Naive thymus-derived CD4-positive, alpha-beta T cell (primary cell): ENCODE results near the gene PARP3. TPM values are rescaled to one million over a fixed set of nuclear protein-coding genes. Genes with fewer than 3 reads are reported as not detected.

Source experiments
- ATAC-seq: fragments of 150-1000 bp; cut with Tn5 transposase; 2 replicates; pipeline ENCODE4 v1.10.0; 2021; ENCODE audit warnings: mild to moderate bottlenecking, moderate library complexity
- CTCF ChIA-PET: fragments of 350-600 bp; sonication (Branson Sonifier 250); formaldehyde crosslinking; loops from one replicate; lab custom pipeline; 2021; ENCODE audit warnings: antibody characterized with exemption; lab: Charles Lee
- POLR2A ChIA-PET: fragments of 350-600 bp; sonication (Branson Sonifier 250); formaldehyde crosslinking; loops from one replicate; lab custom pipeline; 2021; ENCODE audit warnings: antibody characterized with exemption, inconsistent platforms; lab: Charles Lee
- DNase-seq, 9 donors: peaks; one replicate each; pipeline versions ENCODE4 v3.0.0 to v3.0.0-alpha.2; 2020 to 2022; ENCODE audit warnings: mixed read lengths in 1 of 9
- H3K27ac ChIP-seq: one replicate; pipeline ENCODE4 v1.7.0; 2013; ENCODE audit warnings: mild to moderate bottlenecking, low read depth, low read length, moderate library complexity
- H3K27me3 ChIP-seq, 2 donors: one replicate each; pipeline ENCODE4 v1.7.0; 2013; ENCODE audit warnings: low read length in 2 of 2, mild to moderate bottlenecking in 2 of 2, moderate library complexity in 2 of 2; ENCODE audit not compliant: control insufficient read depth in 2 of 2, insufficient read depth in 2 of 2
- H3K36me3 ChIP-seq, 3 experiments: 1 replicate in 2 of 3; 2 replicates in 1 of 3; pipeline ENCODE4 v1.7.0; 2013; ENCODE audit warnings: low read length in 3 of 3, mild to moderate bottlenecking in 3 of 3, moderate library complexity in 1 of 3; ENCODE audit not compliant: insufficient read depth in 3 of 3, control insufficient read depth in 2 of 3
- H3K4me1 ChIP-seq, 2 donors: one replicate each; pipeline ENCODE4 v1.7.0; 2013; ENCODE audit warnings: low read length in 2 of 2, mild to moderate bottlenecking in 2 of 2, moderate library complexity in 1 of 2; ENCODE audit not compliant: control insufficient read depth in 2 of 2, insufficient read depth in 2 of 2
- H3K4me3 ChIP-seq: 2 replicates; pipeline ENCODE4 v1.7.0; 2013; ENCODE audit warnings: mild to moderate bottlenecking, low read length
- H3K9me3 ChIP-seq, 3 experiments: 1 replicate in 2 of 3; 2 replicates in 1 of 3; pipeline ENCODE4 v1.7.0; 2013; ENCODE audit warnings: low read length in 3 of 3; ENCODE audit not compliant: control insufficient read depth in 2 of 3
- H3K27ac Mint-ChIP-seq, 9 donors: one replicate each; pipeline ENCODE4 v1.8.0; 2020 to 2022; ENCODE audit warnings: mixed read lengths in 9 of 9, mild to moderate bottlenecking in 8 of 9, moderate library complexity in 5 of 9, inconsistent platforms in 2 of 9
- H3K27me3 Mint-ChIP-seq, 5 donors: one replicate each; pipeline ENCODE4 v1.8.0; 2021 to 2022; ENCODE audit warnings: mixed read lengths in 5 of 5, mild to moderate bottlenecking in 1 of 5
- H3K36me3 Mint-ChIP-seq, 5 donors: one replicate each; pipeline ENCODE4 v1.8.0; 2020 to 2022; ENCODE audit warnings: mixed read lengths in 5 of 5, mild to moderate bottlenecking in 3 of 5, inconsistent platforms in 1 of 5
- H3K4me1 Mint-ChIP-seq, 7 donors: one replicate each; pipeline ENCODE4 v1.8.0; 2020 to 2022; ENCODE audit warnings: mixed read lengths in 7 of 7, mild to moderate bottlenecking in 3 of 7, inconsistent platforms in 1 of 7
- H3K4me3 Mint-ChIP-seq, 10 donors: one replicate each; pipeline ENCODE4 v1.8.0; 2020 to 2022; ENCODE audit warnings: mild to moderate bottlenecking in 10 of 10, mixed read lengths in 10 of 10, moderate library complexity in 6 of 10, inconsistent platforms in 2 of 10
- H3K9me3 Mint-ChIP-seq, 11 donors: one replicate each; pipeline ENCODE4 v1.8.0; 2020 to 2022; ENCODE audit warnings: mixed read lengths in 11 of 11, mild to moderate bottlenecking in 4 of 11, inconsistent platforms in 1 of 11, moderate library complexity in 1 of 11
- intact Hi-C, 2 donors: fragments of 100-400 bp; cut with micrococcal nuclease; formaldehyde crosslinking; loops; one replicate each; pipeline ENCODE4 v1.15.1; 2023
- polyA plus RNA-seq, 2 donors: library from polyadenylated mRNA; unstranded; fragments of 300-500 nt; fragmentation: Illumina TruSeq; gene quantifications; one replicate each; pipeline ENCODE4 v1.2.3, GENCODE V29; 2021
- total RNA-seq, 6 experiments: library from RNA in 5 of 6; stranded (reverse) in 5 of 6; gene quantifications; 1 replicate in 5 of 6; 2 replicates in 1 of 6; pipeline ENCODE4 v1.2.3 and lab custom pipeline; 2021 to 2026

PARP3 gene
- total and polyA plus RNA-seq, 7 experiments from 2014 or later = 3.2 to 21.5 (median 8.1) TPM

DNA sequence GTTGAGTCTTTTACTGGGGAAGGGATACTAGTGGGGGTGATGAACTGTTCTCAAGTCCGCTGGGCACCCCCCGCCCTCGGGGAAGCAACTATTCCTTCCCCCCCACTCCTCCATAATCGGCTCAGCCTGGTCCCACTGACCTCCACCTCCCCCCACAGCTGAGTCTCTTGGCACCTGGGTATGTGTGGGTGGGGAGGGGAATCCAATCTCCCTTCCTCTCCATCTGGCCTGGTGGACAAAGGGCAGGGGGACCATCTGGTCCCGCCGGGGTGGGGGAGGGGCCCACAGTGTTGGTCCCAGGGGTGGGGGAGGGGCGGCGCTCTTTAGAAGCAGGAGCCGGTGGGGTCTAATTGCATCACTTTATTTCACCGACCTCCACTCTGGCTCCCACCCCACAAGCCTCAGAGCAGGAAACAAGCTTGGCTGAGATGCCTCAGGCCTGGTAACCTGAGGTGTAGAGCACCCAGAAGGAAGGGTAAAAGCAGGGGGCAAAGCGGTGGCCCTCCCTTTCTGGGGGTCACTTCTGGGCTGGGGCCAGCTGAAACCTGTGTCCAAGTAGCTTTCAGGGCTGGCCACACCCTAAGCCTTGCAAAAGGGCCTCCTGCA lies 26.1 kb downstream of the PARP3 start:
- Histone ChIP-seq H3K4me1 (peaks cover 7 to 9% of the 10 kb centered on the region in 2 donors), H3K27me3 (no peaks in the 10 kb centered on the region), H3K4me3 (peak overlapping the region; percentile 11), H3K36me3 (no peaks in the 10 kb centered on the region), H3K9me3 (no peaks in the 10 kb centered on the region), H3K27ac (peak overlapping the region; percentile 69)
- intact Hi-C loops = no loop called here
- Mint-ChIP-seq H3K27ac (peak overlapping the region in 7 of 9 donors; percentile 4 to 77 (median 65)), H3K4me1 (peaks cover 23 to 49% (median 27%) of the 10 kb centered on the region in 7 donors), H3K4me3 (peak overlapping the region; percentile 64 to 95 (median 82)), H3K9me3 (no peaks in the 10 kb centered on the region), H3K27me3 (peaks cover 0 to 10% (median 0%) of the 10 kb centered on the region in 5 donors), H3K36me3 (peaks cover 0 to 3% (median 0%) of the 10 kb centered on the region in 5 donors)
- DNase-seq (no peak), ATAC-seq (no peak)
- POLR2A ChIA-PET = interaction anchor here (0.6 to 3.6 kb wide), 5 partner anchors 8 to 223 kb away, joined by 3 to 16 read pairs (median 3); partner anchors contain the start of gene ACY1
- CTCF ChIA-PET = no interaction called here

DNA sequence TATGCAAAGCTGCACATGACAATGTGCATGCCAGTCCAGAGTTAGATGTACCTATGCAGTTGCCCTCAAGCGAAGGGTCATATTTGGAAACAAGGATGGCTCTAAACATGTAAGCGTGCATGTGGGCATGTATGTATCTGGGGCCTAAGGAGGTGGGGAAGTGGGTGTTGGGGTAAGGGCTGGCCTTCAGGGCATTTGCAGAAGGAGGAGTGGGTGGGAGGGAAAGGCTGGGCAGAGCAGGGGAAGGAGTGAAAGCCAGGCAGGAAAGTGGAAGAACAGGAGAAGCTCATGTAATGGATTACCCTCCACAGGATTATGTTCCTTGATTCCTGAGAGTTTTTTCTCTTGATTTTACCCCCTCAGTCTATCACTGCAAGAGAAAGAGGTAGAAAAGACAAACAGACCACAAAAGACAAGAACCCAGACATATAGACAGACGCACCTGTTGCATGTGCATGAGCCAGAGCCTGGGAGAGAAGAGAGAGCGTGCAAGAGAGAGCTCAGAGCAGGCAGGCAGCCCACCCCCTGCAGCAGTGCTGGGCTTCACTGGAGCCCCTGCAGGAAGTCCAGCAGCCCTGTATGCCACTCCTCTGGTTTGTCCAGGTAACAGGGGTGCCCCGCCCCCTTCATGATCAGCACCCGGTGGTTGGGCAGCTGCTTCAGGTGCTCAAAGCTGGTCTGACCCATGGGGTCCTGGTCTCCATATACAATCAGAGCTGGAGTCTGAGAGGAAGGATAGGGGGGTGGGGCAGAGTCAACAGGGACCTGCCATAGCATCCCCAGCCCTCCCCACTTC lies 26.9 kb downstream of the PARP3 start:
- Histone ChIP-seq H3K36me3 (no peaks in the 10 kb centered on the region), H3K9me3 (no peaks in the 10 kb centered on the region), H3K27ac (no peak overlapping the region), H3K27me3 (no peaks in the 10 kb centered on the region), H3K4me1 (peaks cover 8 to 9% of the 10 kb centered on the region in 2 donors), H3K4me3 (no peak overlapping the region)
- peaks cover 27 to 57% (median 34%) of the 10 kb centered on the region in 7 donors for H3K4me1 Mint-ChIP-seq
- H3K4me3 Mint-ChIP-seq = peak overlapping the region; percentile 12 to 95 (median 66)
- peak overlapping the region in 8 of 9 donors; percentile 4 to 77 (median 50) for H3K27ac Mint-ChIP-seq
- POLR2A ChIA-PET = interaction anchor here (0.5 to 3.6 kb wide), 6 partner anchors 13 to 700 kb away, joined by 3 to 16 read pairs (median 3); partner anchors contain the start of genes ACY1 and DUSP7
- H3K9me3 Mint-ChIP-seq = no peaks in the 10 kb centered on the region
- peaks cover 0 to 5% (median 0%) of the 10 kb centered on the region in 5 donors for H3K36me3 Mint-ChIP-seq
- CTCF ChIA-PET = interaction anchor here (1.6 kb wide), 1 partner anchor 14 kb away, joined by 5 read pairs; the partner anchor contains the start of gene ACY1
- H3K27me3 Mint-ChIP-seq = peaks cover 0 to 10% (median 0%) of the 10 kb centered on the region in 5 donors
- DNase-seq (no peak), ATAC-seq (no peak)
- intact Hi-C loops = no loop called here

DNA sequence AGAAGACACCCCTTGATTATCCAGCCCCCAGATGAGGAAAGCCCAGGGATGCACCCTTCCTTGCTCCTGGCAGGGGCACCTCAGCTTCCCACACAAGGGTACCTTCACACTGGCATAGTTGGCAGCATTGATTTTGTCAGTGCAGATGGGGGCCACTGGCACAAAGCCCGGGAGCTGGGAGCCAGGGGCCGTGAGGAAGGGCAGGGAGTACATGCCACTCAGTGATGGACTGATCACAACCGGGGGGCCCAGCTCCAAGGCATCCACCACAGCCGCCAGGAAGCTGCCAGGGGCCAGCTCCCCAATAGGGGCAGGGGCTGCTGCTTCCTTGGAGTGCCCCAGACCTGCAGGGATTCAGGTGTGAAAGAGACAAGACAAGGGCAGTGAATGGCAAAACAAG lies 27.7 kb downstream of the PARP3 start:
- Histone ChIP-seq H3K9me3 (no peaks in the 10 kb centered on the region), H3K27ac (no peak overlapping the region), H3K36me3 (no peaks in the 10 kb centered on the region), H3K27me3 (no peaks in the 10 kb centered on the region), H3K4me3 (no peak overlapping the region), H3K4me1 (peaks cover 15% of the 10 kb centered on the region in 2 donors)
- Mint-ChIP-seq H3K27me3 (peaks cover 0 to 10% (median 0%) of the 10 kb centered on the region in 5 donors), H3K4me1 (peaks cover 30 to 60% (median 37%) of the 10 kb centered on the region in 7 donors), H3K27ac (peak overlapping the region in 3 of 9 donors; percentile 50 to 60 (median 59)), H3K9me3 (no peaks in the 10 kb centered on the region), H3K4me3 (peak overlapping the region in 1 of 10 donors; percentile 16), H3K36me3 (peaks cover 0 to 5% (median 0%) of the 10 kb centered on the region in 5 donors)
- CTCF ChIA-PET = interaction anchor here (1.6 kb wide), 1 partner anchor 13 kb away, joined by 5 read pairs; the partner anchor contains the start of gene ACY1
- POLR2A ChIA-PET = interaction anchor here (0.6 to 1.3 kb wide), 4 partner anchors 13 to 87 kb away, joined by 3 read pairs; partner anchors contain the start of gene DUSP7
- DNase-seq = no peak
- intact Hi-C loops = no loop called here
- no peak for ATAC-seq

DNA sequence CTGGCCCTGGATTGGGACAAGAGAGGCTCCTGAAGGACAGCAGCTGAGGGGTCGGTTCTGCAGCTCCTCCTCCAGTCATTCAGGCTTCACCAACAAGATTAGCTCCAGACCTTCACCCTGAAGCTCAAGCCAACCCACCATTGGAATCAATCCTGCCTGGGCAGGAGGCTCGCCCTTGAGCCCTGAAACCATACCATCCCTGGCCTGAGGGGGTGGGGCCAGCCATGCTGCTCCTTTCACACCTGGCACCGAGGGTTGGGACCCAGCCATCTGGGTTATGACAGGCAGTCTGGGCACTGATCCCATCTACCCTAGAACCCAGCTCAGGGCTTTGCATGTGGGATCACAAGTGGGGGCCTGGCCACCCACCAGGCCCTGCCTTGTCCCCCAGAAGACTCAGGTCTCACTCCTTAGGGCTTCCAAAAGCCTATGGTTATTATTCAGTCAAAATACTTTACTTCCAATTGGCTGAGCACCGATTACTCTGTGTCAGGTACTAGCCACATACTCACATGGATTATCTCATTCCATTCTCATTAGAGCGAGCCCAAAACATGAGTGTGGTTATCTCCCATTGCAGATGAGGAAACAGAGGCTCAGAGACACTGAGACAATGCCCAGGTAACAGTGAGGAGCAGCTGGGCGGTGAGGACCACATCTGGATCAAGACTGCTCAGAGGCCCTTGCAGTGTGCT lies 28.6 kb downstream of the PARP3 start:
- H3K27ac ChIP-seq = no peak overlapping the region

DNA sequence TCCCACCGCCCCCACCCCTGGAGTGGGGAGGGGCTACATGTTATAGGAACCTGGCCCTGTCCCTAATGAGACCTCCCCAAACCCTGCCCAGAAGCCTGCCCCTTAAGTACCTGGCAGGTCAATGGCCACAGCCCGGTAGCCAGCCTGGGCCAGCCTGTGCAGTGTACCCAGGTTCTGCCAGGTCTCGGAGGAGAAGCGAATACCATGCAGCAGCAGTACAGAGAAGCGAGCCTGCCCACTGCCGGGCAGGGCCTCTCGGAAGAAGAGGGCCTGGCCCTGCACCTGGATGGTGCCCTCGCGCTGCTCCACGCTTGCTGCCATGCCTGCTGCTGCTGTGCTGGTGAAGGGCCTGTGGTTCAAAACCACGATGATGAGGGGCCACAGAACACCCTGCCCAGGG lies 29.2 kb downstream of the PARP3 start:
- no peak for ATAC-seq
- Mint-ChIP-seq H3K4me3 (peak overlapping the region in 5 of 10 donors; percentile 9 to 76 (median 47)), H3K27me3 (peaks cover 0 to 2% (median 0%) of the 10 kb centered on the region in 5 donors), H3K9me3 (no peaks in the 10 kb centered on the region), H3K4me1 (peaks cover 28 to 60% (median 30%) of the 10 kb centered on the region in 7 donors), H3K36me3 (peaks cover 0 to 5% (median 0%) of the 10 kb centered on the region in 5 donors), H3K27ac (peak overlapping the region in 3 of 9 donors; percentile 11 to 55 (median 46))
- ChIA-PET POLR2A (interaction anchor here (1.0 kb wide), 1 partner anchor 29 kb away, joined by 3 read pairs; no protein-coding TSS in a partner anchor), CTCF (no interaction called here)
- Histone ChIP-seq H3K27ac (no peak overlapping the region), H3K36me3 (no peaks in the 10 kb centered on the region), H3K4me3 (no peak overlapping the region), H3K4me1 (peaks cover 15 to 24% of the 10 kb centered on the region in 2 donors), H3K9me3 (no peaks in the 10 kb centered on the region), H3K27me3 (no peaks in the 10 kb centered on the region)
- DNase-seq = no peak
- intact Hi-C loops = no loop called here

More for the DNA sequence above, 28.6 kb downstream of the PARP3 start:
- Histone ChIP-seq H3K9me3 (no peaks in the 10 kb centered on the region), H3K4me3 (no peak overlapping the region), H3K27me3 (no peaks in the 10 kb centered on the region), H3K36me3 (no peaks in the 10 kb centered on the region), H3K4me1 (peaks cover 15 to 20% of the 10 kb centered on the region in 2 donors)
- intact Hi-C loops = no loop called here
- Mint-ChIP-seq H3K9me3 (no peaks in the 10 kb centered on the region), H3K4me1 (peaks cover 28 to 58% (median 34%) of the 10 kb centered on the region in 7 donors), H3K27me3 (peaks cover 0 to 3% (median 0%) of the 10 kb centered on the region in 5 donors), H3K27ac (peak overlapping the region in 4 of 9 donors; percentile 12 to 60 (median 52)), H3K4me3 (peak overlapping the region in 4 of 10 donors; percentile 9 to 47 (median 24)), H3K36me3 (peaks cover 0 to 5% (median 0%) of the 10 kb centered on the region in 5 donors)
- ATAC-seq (no peak), DNase-seq (no peak)
- POLR2A ChIA-PET = interaction anchor here (0.6 to 1.3 kb wide), 3 partner anchors 14 to 28 kb away, joined by 3 read pairs; no protein-coding TSS in a partner anchor
- CTCF ChIA-PET = no interaction called here
